Measurements from ENCODE around the gene FLT3.

GRCh38 chr13:27964741-27965323 is 135.5 kb downstream of the FLT3 start:
- TF ChIP-seq YY1 (IDR thresholded peaks at IDR 0.05; ENCODE audit: insufficient read depth, insufficient read length) = no peak
- no peak for TF ChIP-seq ZNF274 (IDR thresholded peaks at IDR 0.05; ENCODE audit: low read depth, low read length)
- TF ChIP-seq SUZ12 (IDR thresholded peaks at IDR 0.05; ENCODE audit: extremely low read depth, insufficient read depth, insufficient read length) = no peak
